AG10803 (cell line): ENCODE results near the gene MDM4.
"Not testable (repeated sequence)": the region's sequence is repeated elsewhere in the genome, so short reads cannot be mapped to it uniquely, and the experiment has no call there.

Experiments used
- DNase-seq: peaks from one replicate; pipeline ENCODE4 v3.0.0; 2010; ENCODE audit warnings: low read depth
- H3K4me3 ChIP-seq: 2 replicates; pipeline ENCODE4 v1.5.1; 2011; ENCODE audit warnings: mild to moderate bottlenecking, low read length, control low read depth
- CTCF ChIP-seq: conservative IDR thresholded peaks from 2 replicates; pipeline ENCODE4 v1.5.1; 2011; ENCODE audit warnings: mild to moderate bottlenecking, low read length, control low read depth, inconsistent platforms

The MDM4 gene

GRCh38 chr1:204478921-204479320 lies 37.3 kb upstream of the MDM4 start:
- no peak overlapping the region for H3K4me3 ChIP-seq
- TF ChIP-seq CTCF = no peak
- no peak for DNase-seq

- no peak for DNase-seq
- no peak for TF ChIP-seq CTCF
- no peak overlapping the region for H3K4me3 ChIP-seq
Measured at GRCh38 chr1:204479387-204480136, 36.6 kb upstream of the MDM4 start.

GRCh38 chr1:204480515-204480914 lies 35.7 kb upstream of the MDM4 start:
- no peak for TF ChIP-seq CTCF
- no peak overlapping the region for H3K4me3 ChIP-seq
- no peak for DNase-seq

GRCh38 chr1:204483791-204484190 lies 32.4 kb upstream of the MDM4 start:
- no peak overlapping the region for H3K4me3 ChIP-seq
- DNase-seq = no peak
- no peak for TF ChIP-seq CTCF

- H3K4me3 ChIP-seq, DNase-seq: not testable (repeated sequence)
Measured at GRCh38 chr1:204486513-204487255, 29.5 kb upstream of the MDM4 start.

GRCh38 chr1:204487256-204487615 lies 29.0 kb upstream of the MDM4 start:
- DNase-seq = no peak
- no peak overlapping the region for H3K4me3 ChIP-seq
- TF ChIP-seq CTCF = no peak

- H3K4me3 ChIP-seq = no peak overlapping the region
- no peak for TF ChIP-seq CTCF
- DNase-seq = no peak
Measured at GRCh38 chr1:204491655-204492054, 24.6 kb upstream of the MDM4 start.
